WTC11 (cell line): ENCODE data around the gene KDM2B. TPM values are rescaled to one million over a fixed set of nuclear protein-coding genes. Genes with fewer than 3 reads are reported as not detected.
A peak's percentile ranks its signal among the peaks of the same experiment; 100 is the strongest.

Source experiments
- ATAC-seq: fragments of 200-7000 bp; cut with Tn5 transposase; 2 replicates; pipeline ENCODE4 v1.10.0; 2021; ENCODE audit warnings: mild to moderate bottlenecking, moderate library complexity
- CTCF ChIA-PET: fragments of 300-600 bp; sonication (Branson Sonifier 250); formaldehyde crosslinking; loops from one replicate; lab custom pipeline; 2021; ENCODE audit warnings: antibody characterized with exemption; lab: Charles Lee
- POLR2A ChIA-PET: fragments of 350-600 bp; sonication (Branson Sonifier 250); formaldehyde crosslinking; loops from one replicate; lab custom pipeline; 2021; ENCODE audit warnings: antibody characterized with exemption; lab: Charles Lee
- DNase-seq: peaks from one replicate; pipeline ENCODE4 v3.0.0; 2021; ENCODE audit warnings: low spot score
- H3K27ac Mint-ChIP-seq: 2 replicates; pipeline ENCODE4 v1.8.0; 2021; ENCODE audit warnings: mixed read lengths
- H3K27me3 Mint-ChIP-seq: 2 replicates; pipeline ENCODE4 v1.8.0; 2021; ENCODE audit warnings: low read depth, mild to moderate bottlenecking, moderate library complexity, mixed read lengths
- H3K36me3 Mint-ChIP-seq: 2 replicates; pipeline ENCODE4 v1.8.0; 2021; ENCODE audit warnings: mixed read lengths
- H3K4me1 Mint-ChIP-seq: 2 replicates; pipeline ENCODE4 v1.8.0; 2022; ENCODE audit warnings: mixed read lengths
- H3K4me3 Mint-ChIP-seq: 2 replicates; pipeline ENCODE4 v1.8.0; 2021; ENCODE audit warnings: mild to moderate bottlenecking, moderate library complexity, mixed read lengths
- H3K9me3 Mint-ChIP-seq: 2 replicates; pipeline ENCODE4 v1.8.0; 2021; ENCODE audit warnings: mixed read lengths
- AR ChIP-seq: fragments of 250-450 bp; sonication (Bioruptor Pico); IDR thresholded peaks from 2 replicates; pipeline ENCODE4 v1.9.0; 2021; ENCODE audit warnings: mild to moderate bottlenecking
- E2F4 ChIP-seq: sonication (generic); formaldehyde crosslinking; IDR thresholded peaks from 2 replicates; pipeline ENCODE4 v1.8.1; 2022; ENCODE audit warnings: low read depth, mild to moderate bottlenecking, moderate library complexity, missing genetic modification reagents, borderline replicate concordance
- FOXJ3 ChIP-seq: sonication (generic); formaldehyde crosslinking; IDR thresholded peaks from 2 replicates; pipeline ENCODE4 v1.9.0; 2021; ENCODE audit warnings: missing genetic modification reagents, mild to moderate bottlenecking, borderline replicate concordance
- FOXK1 ChIP-seq: sonication (generic); formaldehyde crosslinking; IDR thresholded peaks from 2 replicates; pipeline ENCODE4 v1.8.0; 2022; ENCODE audit warnings: mild to moderate bottlenecking, moderate library complexity, missing genetic modification reagents
- FOXP4 ChIP-seq: sonication (generic); formaldehyde crosslinking; IDR thresholded peaks from 2 replicates; pipeline ENCODE4 v1.8.0; 2022; ENCODE audit warnings: mild to moderate bottlenecking, missing genetic modification reagents
- GRHL2 ChIP-seq: fragments of 250-450 bp; sonication (Bioruptor Pico); IDR thresholded peaks from 2 replicates; pipeline ENCODE4 v1.8.0; 2022; ENCODE audit warnings: mild to moderate bottlenecking, moderate library complexity; ENCODE audit not compliant: insufficient replicate concordance, severe bottlenecking
- KAT7 ChIP-seq: sonication (generic); formaldehyde crosslinking; IDR thresholded peaks from 2 replicates; pipeline ENCODE4 v1.8.1; 2023; ENCODE audit warnings: missing genetic modification reagents, mild to moderate bottlenecking, borderline replicate concordance
- MXD4 ChIP-seq: fragments of 250-450 bp; sonication (Bioruptor Pico); IDR thresholded peaks from 2 replicates; pipeline ENCODE4 v1.8.0; 2021; ENCODE audit warnings: mild to moderate bottlenecking, moderate library complexity, borderline replicate concordance
- RELA ChIP-seq: sonication (generic); formaldehyde crosslinking; IDR thresholded peaks from 2 replicates; pipeline ENCODE4 v1.8.1; 2022; ENCODE audit warnings: missing genetic modification reagents, mild to moderate bottlenecking, borderline replicate concordance
- SOX15 ChIP-seq: fragments of 250-450 bp; sonication (Bioruptor Pico); IDR thresholded peaks from 2 replicates; pipeline ENCODE4 v1.9.0; 2021; ENCODE audit warnings: mild to moderate bottlenecking
- TEAD1 ChIP-seq: sonication (generic); formaldehyde crosslinking; IDR thresholded peaks from 2 replicates; pipeline ENCODE4 v1.8.0; 2022; ENCODE audit warnings: mild to moderate bottlenecking, missing genetic modification reagents
- ZNF219 ChIP-seq: sonication (generic); formaldehyde crosslinking; IDR thresholded peaks from 2 replicates; pipeline ENCODE4 v1.8.0; 2023; ENCODE audit warnings: missing genetic modification reagents, mild to moderate bottlenecking, borderline replicate concordance
- ZNF423 ChIP-seq: fragments of 250-450 bp; sonication (Bioruptor Pico); IDR thresholded peaks from 2 replicates; pipeline ENCODE4 v2.1.2; 2022; ENCODE audit warnings: mild to moderate bottlenecking, moderate library complexity
- total RNA-seq: library from RNA; stranded (reverse); gene quantifications from 3 replicates; pipeline ENCODE4 v1.2.3, GENCODE V29; 2021

Gene KDM2B
- total RNA-seq, 1 experiment from 2014 or later = 147 TPM

- POLR2A ChIA-PET = interaction anchor here (0.8 to 1.4 kb wide), 2 partner anchors 43 to 92 kb away, joined by 3 read pairs; no protein-coding TSS in a partner anchor
- TF ChIP-seq GRHL2 (CRISPR knock-in tag) = no peak
- TF ChIP-seq FOXJ3 (CRISPR knock-in tag) = no peak
- no peak for TF ChIP-seq RELA (CRISPR knock-in tag)
- no peak for TF ChIP-seq KAT7 (CRISPR knock-in tag)
- no peak for TF ChIP-seq SOX15 (CRISPR knock-in tag)
- Mint-ChIP-seq H3K27ac (peak overlapping the region; percentile 15; the same call in 1 of the 2 replicates), H3K4me1 (peaks cover 74% of the 10 kb centered on the region), H3K4me3 (peak overlapping the region; percentile 65), H3K27me3 (peaks cover 9% of the 10 kb centered on the region), H3K36me3 (peaks cover 39% of the 10 kb centered on the region), H3K9me3 (no peaks in the 10 kb centered on the region)
- CTCF ChIA-PET = interaction anchor here (0.5 to 2.6 kb wide), 6 partner anchors 17 to 259 kb away, joined by 3 to 10 read pairs (median 6); partner anchors contain the start of gene ORAI1
- DNase-seq = no peak
- no peak for ATAC-seq
Observed at GRCh38 chr12:121535150-121536053, 45.4 kb downstream of the KDM2B start.

GRCh38 chr12:121534495-121535148 lies 46.2 kb downstream of the KDM2B start:
- ChIA-PET POLR2A (interaction anchor here (0.8 kb wide), 1 partner anchor 44 kb away, joined by 3 read pairs; no protein-coding TSS in a partner anchor), CTCF (interaction anchor here (0.5 to 1.6 kb wide), 4 partner anchors 18 to 150 kb away, joined by 3 to 6 read pairs (median 4); no protein-coding TSS in a partner anchor)
- Mint-ChIP-seq H3K9me3 (no peaks in the 10 kb centered on the region), H3K4me3 (peak overlapping the region; percentile 37), H3K27me3 (peaks cover 9% of the 10 kb centered on the region), H3K4me1 (peaks cover 70% of the 10 kb centered on the region), H3K27ac (peak overlapping the region; percentile 15; the same call in 1 of the 2 replicates)
- peak; percentile 5 for ATAC-seq
- DNase-seq = peak; percentile 51
- TF ChIP-seq MXD4 (no peak), FOXP4 (CRISPR knock-in tag) (peak; percentile 63; the same call in 1 of the 2 replicates), ZNF219 (CRISPR knock-in tag) (no peak), E2F4 (CRISPR knock-in tag) (no peak), AR (no peak), TEAD1 (CRISPR knock-in tag) (peak; percentile 81; the same call in 1 of the 2 replicates), FOXK1 (CRISPR knock-in tag) (peak; percentile 71; the same call in 1 of the 2 replicates), ZNF423 (peak; percentile 42; the same call in 1 of the 2 replicates)
- TF ChIP-seq, all 79 proteins: peak for 4
- H3K36me3 Mint-ChIP-seq = peaks cover 36% of the 10 kb centered on the region
